Smooth muscle cell (in vitro differentiated cells): Measurements from ENCODE around the gene SMPDL3B. TPM values are rescaled to one million over a fixed set of nuclear protein-coding genes. Genes with fewer than 3 reads are reported as not detected.

Experiments used
- DNase-seq: peaks from one replicate; lab custom pipeline; 2025; ENCODE audit not compliant: unreplicated experiment; lab: John Stamatoyannopoulos, UW
- H2AFZ ChIP-seq: fragments of 200-600 bp; sonication (generic); 2 replicates; pipeline ENCODE4 v1.6.0; 2016; ENCODE audit warnings: antibody characterized with exemption, low read depth, mild to moderate bottlenecking
- H3F3A ChIP-seq: fragments of 200-600 bp; sonication (generic); 2 replicates; pipeline ENCODE4 v1.6.0; 2017; ENCODE audit warnings: antibody characterized with exemption, low read depth
- H3K27ac ChIP-seq: fragments of 200-600 bp; sonication (generic); 2 replicates; pipeline ENCODE4 v1.5.1; 2016; ENCODE audit warnings: low read depth, mild to moderate bottlenecking
- H3K27me3 ChIP-seq: fragments of 200-600 bp; sonication (generic); 2 replicates; pipeline ENCODE4 v1.6.1; 2016; ENCODE audit warnings: low read depth, mild to moderate bottlenecking
- H3K36me3 ChIP-seq: fragments of 200-600 bp; sonication (generic); 2 replicates; pipeline ENCODE4 v1.5.1; 2016; ENCODE audit warnings: low read depth
- H3K4me1 ChIP-seq: fragments of 200-600 bp; sonication (generic); 2 replicates; pipeline ENCODE4 v1.5.1; 2016; ENCODE audit warnings: low read depth
- H3K4me2 ChIP-seq: fragments of 200-600 bp; sonication (generic); 2 replicates; pipeline ENCODE4 v1.6.0; 2016; ENCODE audit warnings: mild to moderate bottlenecking
- H3K4me3 ChIP-seq: fragments of 200-600 bp; sonication (generic); 2 replicates; pipeline ENCODE4 v1.5.1; 2016; ENCODE audit warnings: mild to moderate bottlenecking
- H3K79me2 ChIP-seq: fragments of 200-600 bp; sonication (generic); 2 replicates; pipeline ENCODE4 v1.6.0; 2016; ENCODE audit warnings: low read depth, mild to moderate bottlenecking
- H3K9ac ChIP-seq: fragments of 200-600 bp; sonication (generic); 2 replicates; pipeline ENCODE4 v1.6.0; 2016; ENCODE audit warnings: low read depth
- H3K9me3 ChIP-seq: fragments of 200-600 bp; sonication (generic); replicated peaks from 2 replicates; pipeline ENCODE4 v1.5.1; 2016; ENCODE audit warnings: low read depth
- H4K20me1 ChIP-seq: fragments of 200-600 bp; sonication (generic); 2 replicates; pipeline ENCODE4 v1.6.0; 2016; ENCODE audit warnings: low read depth
- WGBS: methylation state at CpG from one replicate; pipeline ENCODE4 v1.1.7; 2016; ENCODE audit warnings: low lambda C conversion rate; 5-methylcytosine and 5-hydroxymethylcytosine counted together
- polyA plus RNA-seq: library from polyadenylated mRNA; unstranded; fragments of >200 nt; fragmentation: Nextera tagmentation; extraction: Ambion mirVana; gene quantifications from 2 replicates; pipeline ENCODE4 v1.2.1, GENCODE V29; 2016
- total RNA-seq: library from RNA; depleted of rRNA; stranded (reverse); fragments of >200 nt; gene quantifications from 2 replicates; pipeline ENCODE4 v1.2.3, GENCODE V29; 2014
- TF ChIP-seq, protein P1 (sequence below): fragments of 200-600 bp; sonication (generic); IDR thresholded peaks from 2 replicates; pipeline ENCODE4 v1.5.1; 2017; ENCODE audit warnings: borderline replicate concordance, mild to moderate bottlenecking, antibody characterized with exemption; ENCODE audit not compliant: insufficient read depth, poor library complexity, severe bottlenecking

SMPDL3B gene
- total and polyA plus RNA-seq, 2 experiments from 2014 or later, result 0.41 TPM; not detected in 1

DNA sequence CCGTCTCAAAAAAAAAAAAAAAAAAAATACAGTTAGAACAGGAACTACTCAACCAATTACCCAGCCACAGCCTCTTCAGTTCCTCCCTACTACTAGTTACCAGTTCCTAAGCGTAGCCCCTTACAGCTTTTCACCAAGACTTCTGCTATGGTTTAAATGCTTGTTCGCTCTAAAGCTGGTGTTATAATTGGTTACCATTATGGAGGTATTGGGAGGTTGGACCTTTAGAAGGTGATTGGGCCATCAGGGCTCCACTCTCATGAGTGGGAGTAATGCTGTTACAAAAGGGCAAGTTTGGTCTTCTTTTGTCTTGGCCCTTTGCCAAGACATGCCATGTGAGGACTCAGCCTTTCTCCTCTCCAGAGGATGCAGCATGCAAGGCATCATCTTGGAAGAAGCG lies 3.0 kb upstream of the SMPDL3B start:
- H3K4me3 ChIP-seq, result no peak overlapping the region
- H3K9ac ChIP-seq, result no peak overlapping the region
- H3K27ac ChIP-seq, result no peak overlapping the region
- no peak for DNase-seq
- H4K20me1 ChIP-seq, result no peaks in the 10 kb centered on the region
- H2AFZ ChIP-seq, result no peak overlapping the region
- H3K4me1 ChIP-seq, result peaks cover 7% of the 10 kb centered on the region
- peaks cover 19% of the 10 kb centered on the region for H3K27me3 ChIP-seq
- H3F3A ChIP-seq, result no peaks in the 10 kb centered on the region
- no peaks in the 10 kb centered on the region for H3K9me3 ChIP-seq
- no peaks in the 10 kb centered on the region for H3K36me3 ChIP-seq
- no peak overlapping the region for H3K4me2 ChIP-seq
- no peaks in the 10 kb centered on the region for H3K79me2 ChIP-seq
- 94% methylated on average over 4 of the region's 4 CpGs for WGBS
- TF ChIP-seq, protein P1, sequence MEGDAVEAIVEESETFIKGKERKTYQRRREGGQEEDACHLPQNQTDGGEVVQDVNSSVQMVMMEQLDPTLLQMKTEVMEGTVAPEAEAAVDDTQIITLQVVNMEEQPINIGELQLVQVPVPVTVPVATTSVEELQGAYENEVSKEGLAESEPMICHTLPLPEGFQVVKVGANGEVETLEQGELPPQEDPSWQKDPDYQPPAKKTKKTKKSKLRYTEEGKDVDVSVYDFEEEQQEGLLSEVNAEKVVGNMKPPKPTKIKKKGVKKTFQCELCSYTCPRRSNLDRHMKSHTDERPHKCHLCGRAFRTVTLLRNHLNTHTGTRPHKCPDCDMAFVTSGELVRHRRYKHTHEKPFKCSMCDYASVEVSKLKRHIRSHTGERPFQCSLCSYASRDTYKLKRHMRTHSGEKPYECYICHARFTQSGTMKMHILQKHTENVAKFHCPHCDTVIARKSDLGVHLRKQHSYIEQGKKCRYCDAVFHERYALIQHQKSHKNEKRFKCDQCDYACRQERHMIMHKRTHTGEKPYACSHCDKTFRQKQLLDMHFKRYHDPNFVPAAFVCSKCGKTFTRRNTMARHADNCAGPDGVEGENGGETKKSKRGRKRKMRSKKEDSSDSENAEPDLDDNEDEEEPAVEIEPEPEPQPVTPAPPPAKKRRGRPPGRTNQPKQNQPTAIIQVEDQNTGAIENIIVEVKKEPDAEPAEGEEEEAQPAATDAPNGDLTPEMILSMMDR, result no peak

DNA sequence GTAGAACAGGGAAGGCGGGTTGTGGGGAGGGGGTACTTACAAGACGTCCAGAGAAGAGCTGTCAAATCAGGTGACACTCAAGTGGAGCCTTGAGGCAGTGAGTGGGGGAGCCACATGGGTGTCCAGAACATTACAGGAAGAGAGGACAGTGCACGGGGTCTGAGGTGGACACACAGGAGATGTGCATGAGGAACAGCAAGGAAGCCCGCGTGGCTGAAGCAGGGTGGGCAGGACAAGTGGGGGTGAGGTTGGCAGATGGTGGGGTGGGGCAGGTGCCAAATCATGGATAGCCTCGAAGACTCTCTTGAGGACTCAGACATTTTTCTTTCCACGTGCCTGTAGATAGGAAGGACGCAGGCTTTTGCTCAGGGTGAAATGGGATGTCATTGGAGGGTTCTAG lies 921 bp downstream of the SMPDL3B start:
- no peaks in the 10 kb centered on the region for H3K79me2 ChIP-seq
- H3K9me3 ChIP-seq, result no peaks in the 10 kb centered on the region
- no peak for DNase-seq
- no peaks in the 10 kb centered on the region for H4K20me1 ChIP-seq
- no peak overlapping the region for H3K9ac ChIP-seq
- H3K4me3 ChIP-seq, result peak overlapping the region; percentile 27
- peaks cover 19% of the 10 kb centered on the region for H3K27me3 ChIP-seq
- TF ChIP-seq, protein P1, result no peak
- WGBS, result 66% methylated on average over 7 of the region's 8 CpGs
- peaks cover 7% of the 10 kb centered on the region for H3K4me1 ChIP-seq
- no peaks in the 10 kb centered on the region for H3K36me3 ChIP-seq
- no peak overlapping the region for H2AFZ ChIP-seq
- H3K27ac ChIP-seq, result no peak overlapping the region
- no peak overlapping the region for H3K4me2 ChIP-seq
- H3F3A ChIP-seq, result no peaks in the 10 kb centered on the region

DNA sequence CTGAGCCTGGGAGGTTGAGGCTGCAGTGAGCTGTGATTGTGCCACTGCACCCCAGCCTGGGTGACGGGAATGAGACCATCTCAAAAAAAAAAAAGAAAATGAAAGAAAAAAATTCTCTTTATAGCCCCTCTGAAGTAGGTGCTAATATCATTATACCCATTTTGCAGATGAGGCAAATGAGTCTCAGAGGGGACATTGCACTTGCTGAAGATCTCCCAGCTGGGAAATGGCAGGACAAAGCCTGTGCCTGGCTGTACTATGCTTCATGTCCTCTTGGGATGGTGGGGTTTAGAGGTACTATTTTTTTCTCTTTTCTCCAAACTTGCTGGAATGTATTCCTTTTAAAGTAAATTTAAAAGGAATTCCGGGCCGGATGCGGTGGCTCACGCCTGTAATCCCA lies 1.6 kb downstream of the SMPDL3B start:
- WGBS, result 68% methylated on average over 5 of the region's 5 CpGs
- no peaks in the 10 kb centered on the region for H3F3A ChIP-seq
- TF ChIP-seq, protein P1, result no peak
- no peaks in the 10 kb centered on the region for H3K36me3 ChIP-seq
- H3K4me3 ChIP-seq, result no peak overlapping the region
- no peak overlapping the region for H3K27ac ChIP-seq
- DNase-seq, result no peak
- H4K20me1 ChIP-seq, result no peaks in the 10 kb centered on the region
- H3K27me3 ChIP-seq, result peaks cover 19% of the 10 kb centered on the region
- H2AFZ ChIP-seq, result no peak overlapping the region
- peaks cover 7% of the 10 kb centered on the region for H3K4me1 ChIP-seq
- no peak overlapping the region for H3K4me2 ChIP-seq
- no peak overlapping the region for H3K9ac ChIP-seq
- no peaks in the 10 kb centered on the region for H3K79me2 ChIP-seq
- no peaks in the 10 kb centered on the region for H3K9me3 ChIP-seq

DNA sequence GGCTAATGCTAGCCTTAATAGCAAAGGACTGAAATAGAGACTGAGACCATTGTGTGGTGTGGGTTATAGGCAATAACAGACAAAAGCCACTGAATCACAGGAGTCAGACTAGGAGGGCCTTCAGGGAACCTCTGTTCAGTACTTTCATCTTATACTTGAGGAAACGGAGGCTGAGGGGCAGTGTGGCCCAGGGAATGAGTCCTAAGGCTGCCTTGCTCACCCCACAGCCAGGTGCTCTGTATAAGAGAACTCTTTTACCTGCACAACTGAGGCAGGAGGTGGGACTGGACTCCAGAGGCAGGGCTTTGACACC lies 2.7 kb downstream of the SMPDL3B start:
- Histone ChIP-seq H3K4me1 (peaks cover 7% of the 10 kb centered on the region), H2AFZ (no peak overlapping the region), H3K4me2 (no peak overlapping the region)

More for the DNA sequence above, 2.7 kb downstream of the SMPDL3B start:
- Histone ChIP-seq H3K4me3 (no peak overlapping the region), H3K27ac (no peak overlapping the region), H3K79me2 (no peaks in the 10 kb centered on the region), H3K27me3 (peaks cover 19% of the 10 kb centered on the region), H3K36me3 (no peaks in the 10 kb centered on the region), H3K9ac (no peak overlapping the region), H4K20me1 (no peaks in the 10 kb centered on the region), H3F3A (no peaks in the 10 kb centered on the region), H3K9me3 (no peaks in the 10 kb centered on the region)
- 53% methylated on average over 1 of the region's 1 CpG for WGBS
- DNase-seq, result no peak
- TF ChIP-seq, protein P1, result no peak
